Muscle layer of colon (tissue), 2 donors: ENCODE results near the gene MTUS2.

Source experiments
- H3K27ac ChIP-seq: one replicate; pipeline ENCODE4 v1.7.0; 2013; ENCODE audit warnings: low read depth, mild to moderate bottlenecking, low read length, moderate library complexity
- H3K27me3 ChIP-seq, 2 donors: one replicate each; pipeline ENCODE4 v1.7.0; 2013; ENCODE audit warnings: low read length in 2 of 2, mild to moderate bottlenecking in 2 of 2; ENCODE audit not compliant: insufficient read depth in 2 of 2, control insufficient read depth in 1 of 2
- H3K36me3 ChIP-seq: one replicate; pipeline ENCODE4 v1.7.0; 2013; ENCODE audit warnings: mild to moderate bottlenecking, low read length; ENCODE audit not compliant: insufficient read depth
- H3K4me1 ChIP-seq: one replicate; pipeline ENCODE4 v1.7.0; 2013; ENCODE audit warnings: mild to moderate bottlenecking, low read length; ENCODE audit not compliant: insufficient read depth
- H3K4me3 ChIP-seq, 2 donors: one replicate each; pipeline ENCODE4 v1.7.0; 2013; ENCODE audit warnings: low read length in 2 of 2, low read depth in 1 of 2, mild to moderate bottlenecking in 1 of 2, moderate library complexity in 1 of 2
- H3K9ac ChIP-seq: one replicate; pipeline ENCODE4 v1.7.0; 2013; ENCODE audit warnings: low read length
- H3K9me3 ChIP-seq: one replicate; pipeline ENCODE4 v1.7.0; 2013; ENCODE audit warnings: mild to moderate bottlenecking, low read length
- donor health status: abdominal sarcoma.
- donor health status: Adenocarcinoma of cecum.

MTUS2 gene

GRCh38 chr13:29446016-29446415 lies 625.9 kb downstream of the MTUS2 start:
- Histone ChIP-seq H3K27me3 (no peaks in the 10 kb centered on the region), H3K9me3 (no peaks in the 10 kb centered on the region), H3K4me3 (no peak overlapping the region), H3K36me3 (no peaks in the 10 kb centered on the region), H3K4me1 (no peaks in the 10 kb centered on the region), H3K9ac (no peak overlapping the region), H3K27ac (no peak overlapping the region)

DNA sequence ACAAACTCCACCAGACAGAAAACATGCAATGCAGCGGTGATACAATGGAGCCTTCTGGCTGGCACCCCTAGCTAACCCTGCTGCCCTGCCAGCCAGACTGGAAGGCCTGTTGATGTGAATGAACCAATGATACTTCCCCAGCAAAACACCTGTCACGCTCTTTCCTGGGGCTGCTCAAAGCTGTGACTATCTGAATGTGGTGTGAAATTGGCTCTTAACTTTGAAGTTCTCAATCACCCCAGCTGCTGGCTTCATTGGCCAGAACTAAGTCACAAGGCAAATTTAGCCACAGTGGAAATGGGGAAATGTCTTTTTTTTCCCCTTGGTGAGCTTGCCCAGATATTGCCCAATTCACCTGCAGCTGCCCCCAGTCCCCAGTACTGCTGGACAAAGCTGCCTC lies 628.0 kb downstream of the MTUS2 start:
- H3K9me3 ChIP-seq: no peaks in the 10 kb centered on the region
- peaks cover 5% of the 10 kb centered on the region for H3K4me1 ChIP-seq
- no peaks in the 10 kb centered on the region for H3K27me3 ChIP-seq
- H3K9ac ChIP-seq: no peak overlapping the region
- no peaks in the 10 kb centered on the region for H3K36me3 ChIP-seq
- no peak overlapping the region for H3K27ac ChIP-seq
- no peak overlapping the region for H3K4me3 ChIP-seq

DNA sequence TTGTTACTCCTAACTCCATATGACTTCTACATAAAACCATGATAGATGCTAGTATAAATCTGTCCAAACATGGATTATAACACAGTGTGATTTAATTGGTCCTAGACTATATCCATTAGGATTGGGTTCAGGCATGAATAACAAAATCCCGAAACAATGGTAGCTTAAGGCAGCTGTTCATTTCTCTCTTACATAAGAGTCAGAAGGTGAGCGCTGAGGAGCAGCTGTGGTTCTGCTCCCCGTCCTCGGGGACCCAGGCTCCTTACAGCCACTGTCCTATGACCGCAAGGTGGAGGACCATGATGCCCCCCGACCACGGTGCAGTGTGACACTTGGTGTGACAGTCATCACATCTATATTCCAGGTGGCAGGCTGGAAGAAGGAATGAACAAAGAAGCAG lies 629.6 kb downstream of the MTUS2 start:
- Histone ChIP-seq H3K36me3 (no peaks in the 10 kb centered on the region), H3K9ac (no peak overlapping the region), H3K9me3 (no peaks in the 10 kb centered on the region), H3K27ac (no peak overlapping the region), H3K4me3 (no peak overlapping the region), H3K4me1 (peaks cover 11% of the 10 kb centered on the region), H3K27me3 (no peaks in the 10 kb centered on the region)

DNA sequence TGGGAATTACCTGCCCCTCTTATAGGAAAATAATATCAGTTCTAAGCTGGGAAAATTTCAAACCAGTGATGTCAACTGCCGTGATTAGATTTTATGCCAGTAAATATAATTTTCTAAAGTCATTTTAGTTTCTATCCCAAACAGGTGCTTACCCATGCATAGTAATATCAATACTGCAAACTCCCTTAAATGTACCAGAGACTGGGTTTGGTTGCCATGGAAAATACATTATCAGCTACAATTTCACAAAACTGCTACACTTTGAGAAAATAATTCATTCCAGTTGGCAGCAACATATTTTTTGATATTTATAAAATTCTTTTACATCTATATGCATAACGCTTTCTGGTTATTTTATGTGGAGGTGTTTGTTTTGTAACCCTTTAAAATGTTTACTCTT lies 631.8 kb downstream of the MTUS2 start:
- H3K27ac ChIP-seq: no peak overlapping the region
- peaks cover 11% of the 10 kb centered on the region for H3K4me1 ChIP-seq
- no peaks in the 10 kb centered on the region for H3K27me3 ChIP-seq
- no peak overlapping the region for H3K4me3 ChIP-seq
- H3K9me3 ChIP-seq: no peaks in the 10 kb centered on the region
- no peak overlapping the region for H3K9ac ChIP-seq
- no peaks in the 10 kb centered on the region for H3K36me3 ChIP-seq

- Histone ChIP-seq H3K9me3 (no peaks in the 10 kb centered on the region), H3K27me3 (no peaks in the 10 kb centered on the region), H3K36me3 (no peaks in the 10 kb centered on the region), H3K4me1 (peaks cover 11% of the 10 kb centered on the region), H3K4me3 (no peak overlapping the region), H3K9ac (no peak overlapping the region), H3K27ac (no peak overlapping the region)
Observed at GRCh38 chr13:29452773-29453616, 632.9 kb downstream of the MTUS2 start.

DNA sequence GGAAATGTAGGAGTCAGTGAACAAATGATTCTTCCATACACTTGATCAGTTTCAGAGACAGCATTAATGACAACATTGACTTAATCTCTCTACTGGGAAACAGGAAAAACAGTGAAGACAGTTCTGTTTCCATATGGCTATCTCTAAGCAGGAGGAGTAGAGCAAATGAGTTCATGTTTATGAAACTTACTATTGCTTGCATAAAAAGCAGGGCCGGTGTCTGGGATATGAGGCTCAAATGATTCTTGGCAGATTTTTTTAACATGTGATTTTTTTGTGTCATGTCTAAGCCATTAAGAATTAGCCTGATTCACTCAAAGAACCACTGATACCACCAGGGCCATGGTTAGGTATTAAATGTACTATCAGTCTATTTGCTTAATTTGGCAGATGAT lies 633.5 kb downstream of the MTUS2 start:
- H3K27me3 ChIP-seq: no peaks in the 10 kb centered on the region
- no peaks in the 10 kb centered on the region for H3K9me3 ChIP-seq
- no peak overlapping the region for H3K27ac ChIP-seq
- H3K4me3 ChIP-seq: no peak overlapping the region
- H3K9ac ChIP-seq: no peak overlapping the region
- H3K36me3 ChIP-seq: no peaks in the 10 kb centered on the region
- H3K4me1 ChIP-seq: peaks cover 11% of the 10 kb centered on the region

GRCh38 chr13:29454931-29455481 lies 634.9 kb downstream of the MTUS2 start:
- H3K4me3 ChIP-seq: no peak overlapping the region
- H3K36me3 ChIP-seq: no peaks in the 10 kb centered on the region
- H3K9me3 ChIP-seq: no peaks in the 10 kb centered on the region
- no peak overlapping the region for H3K27ac ChIP-seq
- no peaks in the 10 kb centered on the region for H3K27me3 ChIP-seq
- no peak overlapping the region for H3K9ac ChIP-seq
- H3K4me1 ChIP-seq: peaks cover 11% of the 10 kb centered on the region

DNA sequence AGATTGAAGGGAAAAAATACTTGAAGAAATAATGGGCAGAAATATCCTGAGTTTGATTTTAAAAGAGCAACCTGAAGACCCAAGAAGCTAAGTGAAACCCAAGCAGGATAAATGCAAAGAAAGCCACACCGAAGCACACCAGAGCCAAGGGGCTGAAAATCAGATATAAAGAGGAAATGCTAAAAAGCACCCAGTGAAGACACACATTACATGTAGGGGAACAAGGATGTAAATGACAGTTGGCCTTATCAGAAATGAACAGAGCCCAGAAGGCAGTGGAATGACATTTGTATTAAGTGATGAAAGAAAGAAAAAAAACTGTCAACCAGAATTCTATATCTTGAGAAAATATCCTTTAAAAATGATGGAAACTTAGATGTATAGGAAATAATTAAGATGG lies 636.3 kb downstream of the MTUS2 start:
- Histone ChIP-seq H3K36me3 (no peaks in the 10 kb centered on the region), H3K27me3 (no peaks in the 10 kb centered on the region), H3K27ac (no peak overlapping the region), H3K4me3 (no peak overlapping the region), H3K9me3 (no peaks in the 10 kb centered on the region), H3K9ac (no peak overlapping the region), H3K4me1 (peaks cover 11% of the 10 kb centered on the region)

GRCh38 chr13:29457299-29457698 lies 637.2 kb downstream of the MTUS2 start:
- Histone ChIP-seq H3K4me1 (peaks cover 11% of the 10 kb centered on the region), H3K36me3 (no peaks in the 10 kb centered on the region), H3K27me3 (no peaks in the 10 kb centered on the region), H3K4me3 (no peak overlapping the region), H3K9ac (no peak overlapping the region), H3K27ac (no peak overlapping the region), H3K9me3 (no peaks in the 10 kb centered on the region)

DNA sequence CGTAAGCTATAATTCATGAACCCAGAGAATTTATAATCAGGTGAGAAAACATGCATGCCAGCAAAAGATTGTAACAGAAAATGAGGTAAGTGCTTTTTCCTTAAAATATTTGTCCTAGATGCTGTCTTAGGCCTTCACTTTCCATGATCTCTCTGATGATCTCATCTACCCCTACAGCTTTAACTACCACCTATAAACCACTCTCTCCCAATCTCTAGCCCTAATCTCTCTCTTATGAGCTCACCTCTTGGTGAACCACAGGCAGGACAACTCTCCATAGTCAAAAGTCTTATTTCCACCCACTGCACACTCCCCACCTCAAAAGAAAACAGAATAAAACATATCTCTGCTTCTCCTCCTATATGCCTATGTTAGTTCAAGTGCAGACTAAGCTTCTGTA lies 638.3 kb downstream of the MTUS2 start:
- H3K4me3 ChIP-seq: no peak overlapping the region
- H3K9me3 ChIP-seq: no peaks in the 10 kb centered on the region
- peaks cover 4% of the 10 kb centered on the region for H3K4me1 ChIP-seq
- no peaks in the 10 kb centered on the region for H3K27me3 ChIP-seq
- H3K36me3 ChIP-seq: no peaks in the 10 kb centered on the region
- H3K9ac ChIP-seq: no peak overlapping the region
- no peak overlapping the region for H3K27ac ChIP-seq

- Histone ChIP-seq H3K9me3 (no peaks in the 10 kb centered on the region), H3K4me1 (no peaks in the 10 kb centered on the region), H3K36me3 (no peaks in the 10 kb centered on the region), H3K27ac (no peak overlapping the region), H3K9ac (no peak overlapping the region), H3K27me3 (no peaks in the 10 kb centered on the region), H3K4me3 (no peak overlapping the region)
Observed at GRCh38 chr13:29459813-29460355, 639.7 kb downstream of the MTUS2 start.
